NT2/D1 (cell line): ENCODE measurements around the gene AADACL3.

Experiments used
- DNase-seq: peaks from one replicate; pipeline ENCODE4 v3.0.0-alpha.2; 2011; ENCODE audit warnings: low read depth, low spot score
- H3K27me3 ChIP-seq: 2 replicates; pipeline ENCODE4 v1.6.0; 2011; ENCODE audit warnings: mild to moderate bottlenecking; ENCODE audit not compliant: insufficient read length, insufficient read depth
- H3K36me3 ChIP-seq: 2 replicates; pipeline ENCODE4 v1.6.1; 2011; ENCODE audit warnings: mild to moderate bottlenecking, low read length, mixed read lengths; ENCODE audit not compliant: insufficient read depth, insufficient read length
- H3K4me1 ChIP-seq: 2 replicates; pipeline ENCODE4 v1.5.1; 2011; ENCODE audit not compliant: insufficient read depth, insufficient read length
- H3K4me3 ChIP-seq: 2 replicates; pipeline ENCODE4 v1.5.1; 2011; ENCODE audit warnings: low read depth; ENCODE audit not compliant: insufficient read length
- H3K9ac ChIP-seq: 2 replicates; pipeline ENCODE4 v1.6.0; 2011; ENCODE audit warnings: low read depth; ENCODE audit not compliant: insufficient read length
- H3K9me3 ChIP-seq: 2 replicates; pipeline ENCODE4 v1.5.1; 2011; ENCODE audit warnings: mild to moderate bottlenecking, low read length; ENCODE audit not compliant: insufficient read depth
- SUZ12 ChIP-seq: IDR thresholded peaks from 2 replicates; pipeline ENCODE4 v1.6.1; 2011; ENCODE audit not compliant: insufficient read length, insufficient read depth; ENCODE audit errors: extremely low read depth
- YY1 ChIP-seq: IDR thresholded peaks from 2 replicates; pipeline ENCODE4 v1.6.1; 2011; ENCODE audit not compliant: insufficient read length, insufficient read depth
- ZNF274 ChIP-seq: IDR thresholded peaks from 2 replicates; pipeline ENCODE4 v1.6.1; 2011; ENCODE audit warnings: mild to moderate bottlenecking, low read depth, low read length

AADACL3 gene

GRCh38 chr1:12741946-12742345 lies 26.0 kb downstream of the AADACL3 start:
- Histone ChIP-seq H3K9ac (no peak overlapping the region), H3K9me3 (no peaks in the 10 kb centered on the region), H3K27me3 (no peaks in the 10 kb centered on the region), H3K4me1 (no peaks in the 10 kb centered on the region), H3K4me3 (no peak overlapping the region), H3K36me3 (no peaks in the 10 kb centered on the region)
- TF ChIP-seq SUZ12 (no peak), ZNF274 (no peak), YY1 (no peak)
- no peak for DNase-seq

DNA sequence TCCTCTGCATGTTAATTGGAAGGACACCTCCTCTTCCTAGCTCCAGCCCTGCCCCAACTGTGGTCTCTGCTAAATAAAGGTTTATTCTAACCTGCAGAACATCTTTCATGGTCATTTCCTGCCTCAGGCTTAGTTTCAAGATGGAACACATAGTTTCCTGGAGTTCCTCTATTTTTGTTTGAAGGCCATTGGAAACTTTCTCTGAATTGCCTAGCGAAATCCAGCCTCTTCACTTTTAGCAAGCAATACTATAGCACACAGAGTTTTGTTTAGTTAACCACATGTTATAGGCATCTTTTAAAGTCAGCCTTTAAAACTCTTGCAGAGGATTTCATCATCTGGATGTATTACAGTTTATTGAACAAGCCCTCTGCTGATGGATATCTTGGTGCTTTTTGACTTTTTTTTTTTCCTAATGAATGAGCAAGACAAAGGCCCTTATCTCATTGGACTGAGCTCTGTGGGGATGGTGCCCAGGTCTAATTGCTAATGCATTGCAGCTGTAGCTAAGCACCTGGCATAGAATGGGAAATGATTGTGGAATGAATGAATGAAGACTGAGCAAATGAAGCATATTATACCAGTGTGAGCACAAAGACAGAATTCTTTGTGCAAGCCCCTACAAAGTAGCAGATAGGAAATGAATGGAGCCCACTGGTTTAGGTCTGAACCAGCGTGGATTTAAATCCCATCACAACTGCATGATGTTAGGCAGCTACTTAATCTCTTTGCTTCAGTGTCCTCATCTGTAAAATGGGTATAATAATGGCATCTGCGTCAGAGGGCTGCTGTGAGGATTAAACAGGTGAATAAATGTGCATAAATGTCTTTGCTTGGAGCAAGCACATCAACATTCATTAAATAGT lies 29.4 kb downstream of the AADACL3 start:
- no peaks in the 10 kb centered on the region for H3K4me1 ChIP-seq
- no peak overlapping the region for H3K9ac ChIP-seq
- TF ChIP-seq ZNF274 = no peak
- peaks cover 8% of the 10 kb centered on the region; the same call in 1 of the 2 replicates for H3K9me3 ChIP-seq
- no peaks in the 10 kb centered on the region for H3K27me3 ChIP-seq
- DNase-seq = no peak
- no peaks in the 10 kb centered on the region for H3K36me3 ChIP-seq
- no peak overlapping the region for H3K4me3 ChIP-seq

GRCh38 chr1:12745992-12746323 lies 30.0 kb downstream of the AADACL3 start, which contains the start of gene CFAP107:
Gene CFAP107 (plus strand): TSS chr1:12746200. CDS start chr1:12746431, 231 bp downstream.
- Histone ChIP-seq H3K9ac (no peak within 1 kb of the TSS), H3K4me3 (no peak within 1 kb of the TSS), H3K27me3 (no peaks in the 10 kb centered on the region), H3K36me3 (no peaks in the 10 kb centered on the region), H3K9me3 (peaks cover 8% of the 10 kb centered on the region; the same call in 1 of the 2 replicates), H3K4me1 (no peaks in the 10 kb centered on the region)
- no peak for DNase-seq
- TF ChIP-seq YY1 (no peak), SUZ12 (no peak), ZNF274 (no peak)

GRCh38 chr1:12748778-12749355 lies 33.0 kb downstream of the AADACL3 start:
- Histone ChIP-seq H3K36me3 (no peaks in the 10 kb centered on the region), H3K9ac (no peak overlapping the region), H3K4me3 (no peak overlapping the region), H3K27me3 (no peaks in the 10 kb centered on the region), H3K9me3 (peaks cover 8% of the 10 kb centered on the region; the same call in 1 of the 2 replicates), H3K4me1 (no peaks in the 10 kb centered on the region)
- TF ChIP-seq SUZ12 (no peak), YY1 (no peak), ZNF274 (no peak)
- no peak for DNase-seq

- H3K4me1 ChIP-seq = no peaks in the 10 kb centered on the region
- TF ChIP-seq SUZ12 (no peak), ZNF274 (no peak), YY1 (no peak)
Observed at GRCh38 chr1:12754738-12755137, 38.8 kb downstream of the AADACL3 start.

DNA sequence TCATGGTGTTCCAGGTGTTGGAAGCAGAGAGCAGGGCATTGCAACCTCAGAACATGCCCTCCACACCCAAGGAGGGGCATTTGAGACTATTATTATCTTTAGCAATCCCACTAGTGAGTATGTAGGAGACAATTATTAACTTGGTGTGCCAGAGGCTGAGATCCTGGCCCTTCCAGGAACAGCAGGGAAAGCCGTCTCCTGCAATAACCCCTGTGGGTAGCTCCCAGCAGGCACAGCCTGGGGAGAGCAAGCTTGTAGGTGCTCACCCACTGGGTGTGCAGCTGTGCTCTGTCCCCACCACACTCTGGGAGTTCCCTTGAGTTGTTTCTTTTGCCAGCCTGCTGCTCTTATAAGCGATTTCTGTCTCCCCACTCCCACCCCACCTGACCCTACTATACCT lies 40.4 kb downstream of the AADACL3 start:
- no peak overlapping the region for H3K9ac ChIP-seq
- no peak overlapping the region for H3K4me3 ChIP-seq
- H3K9me3 ChIP-seq = no peaks in the 10 kb centered on the region
- TF ChIP-seq YY1 (no peak), SUZ12 (no peak), ZNF274 (no peak)
- peaks cover 4% of the 10 kb centered on the region for H3K27me3 ChIP-seq
- H3K4me1 ChIP-seq = no peaks in the 10 kb centered on the region
- DNase-seq = no peak
- no peaks in the 10 kb centered on the region for H3K36me3 ChIP-seq

More at GRCh38 chr1:12754738-12755137, 38.8 kb downstream of the AADACL3 start:
- H3K36me3 ChIP-seq = no peaks in the 10 kb centered on the region
- no peaks in the 10 kb centered on the region for H3K9me3 ChIP-seq
- peaks cover 4% of the 10 kb centered on the region for H3K27me3 ChIP-seq
- no peak for DNase-seq
- H3K9ac ChIP-seq = no peak overlapping the region
- no peak overlapping the region for H3K4me3 ChIP-seq

DNA sequence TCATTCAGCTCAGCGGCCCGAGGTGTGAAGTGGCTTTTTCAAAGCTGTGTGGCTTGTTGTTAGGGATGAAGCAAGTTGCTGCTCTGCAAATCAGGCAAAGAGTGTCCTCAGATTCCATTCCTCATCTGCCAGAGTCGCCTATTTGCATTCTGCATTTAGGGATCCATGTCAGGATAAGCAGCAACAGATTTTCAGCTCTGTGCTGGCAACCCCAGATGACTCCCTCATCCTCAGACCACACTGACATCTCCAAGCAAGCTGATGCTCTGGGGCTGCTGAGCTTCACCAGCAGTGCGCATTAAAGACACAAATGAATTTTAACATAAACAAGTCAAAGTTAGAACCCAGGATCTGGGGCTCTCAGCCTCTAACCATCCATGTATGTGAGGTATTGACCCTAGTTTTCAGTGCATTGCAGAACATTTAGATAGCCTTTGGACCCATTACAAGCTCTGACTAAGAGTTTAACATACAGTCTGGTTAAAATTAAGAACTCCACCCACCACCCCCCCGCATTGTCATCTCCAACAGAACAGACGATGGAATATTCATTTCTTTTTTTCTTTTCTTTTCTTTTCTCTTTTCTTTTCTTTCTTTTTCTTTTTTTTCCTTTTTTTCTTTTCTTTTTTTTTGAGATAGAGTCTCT lies 41.0 kb downstream of the AADACL3 start:
- Histone ChIP-seq H3K36me3 (no peaks in the 10 kb centered on the region), H3K27me3 (peaks cover 4% of the 10 kb centered on the region), H3K9ac (no peak overlapping the region), H3K4me3 (no peak overlapping the region), H3K9me3 (no peaks in the 10 kb centered on the region), H3K4me1 (no peaks in the 10 kb centered on the region)
- DNase-seq = no peak
- TF ChIP-seq SUZ12 (no peak), ZNF274 (no peak), YY1 (no peak)
